Ecto neural progenitor cell (in vitro differentiated cells): ENCODE results near the gene CYB5RL.
A peak's percentile ranks its signal among the peaks of the same experiment; 100 is the strongest.
"Not testable (repeated sequence)": the region's sequence is repeated elsewhere in the genome, so short reads cannot be mapped to it uniquely, and the experiment has no call there.

Experiments used
- DNase-seq: peaks from one replicate; pipeline ENCODE4 v3.0.0-alpha.2; 2018; ENCODE audit warnings: low spot score

CYB5RL gene

GRCh38 chr1:54199765-54200518 is at the start of gene CYB5RL, which contains the start of gene MRPL37:
CYB5RL (minus strand) TSS chr1:54200030; CDS start chr1:54195616, 4,414 bp downstream.
MRPL37 (plus strand) TSS chr1:54200167; CDS start chr1:54200244, 77 bp downstream.
- peak; percentile 95 for DNase-seq

- no peak for DNase-seq
These were observed 49.1 kb upstream of the CYB5RL start for GRCh38 chr1:54248966-54249365.

GRCh38 chr1:54247863-54248515 is 48.2 kb upstream of the CYB5RL start:
- no peak for DNase-seq

- no peak for DNase-seq
These were observed 46.4 kb upstream of the CYB5RL start for GRCh38 chr1:54246116-54246721.

- no peak for DNase-seq
These were observed 45.7 kb upstream of the CYB5RL start for GRCh38 chr1:54245501-54245900.

- no peak for DNase-seq
These were observed 44.8 kb upstream of the CYB5RL start for GRCh38 chr1:54244655-54245054.

GRCh38 chr1:54243022-54243421 is 43.2 kb upstream of the CYB5RL start:
- no peak for DNase-seq

GRCh38 chr1:54241364-54241763 is 41.5 kb upstream of the CYB5RL start:
- no peak for DNase-seq

GRCh38 chr1:54240741-54241335 is 41.0 kb upstream of the CYB5RL start:
- no peak for DNase-seq

- no peak for DNase-seq
These were observed 39.8 kb upstream of the CYB5RL start for GRCh38 chr1:54239631-54240031.

GRCh38 chr1:54239035-54239383 is 39.2 kb upstream of the CYB5RL start:
- no peak for DNase-seq

- no peak for DNase-seq
These were observed 38.7 kb upstream of the CYB5RL start for GRCh38 chr1:54238353-54239034.

GRCh38 chr1:54237586-54237985 is 37.8 kb upstream of the CYB5RL start:
- DNase-seq: no peak

GRCh38 chr1:54234284-54234683 is 34.5 kb upstream of the CYB5RL start:
- no peak for DNase-seq

- DNase-seq: not testable (repeated sequence)
These were observed 33.4 kb upstream of the CYB5RL start for GRCh38 chr1:54233196-54233595.

- no peak for DNase-seq
These were observed 30.9 kb upstream of the CYB5RL start for GRCh38 chr1:54230507-54231339.

GRCh38 chr1:54229281-54229891 is 29.6 kb upstream of the CYB5RL start:
- no peak for DNase-seq

- no peak for DNase-seq
These were observed 28.8 kb upstream of the CYB5RL start for GRCh38 chr1:54228638-54229079.

GRCh38 chr1:54227891-54228310 is 28.1 kb upstream of the CYB5RL start:
- peak; percentile 53 for DNase-seq

- DNase-seq: peak; percentile 45
These were observed 27.3 kb upstream of the CYB5RL start for GRCh38 chr1:54227091-54227602.
